ENCODE data around the gene PANK1.

Gene PANK1

DNA sequence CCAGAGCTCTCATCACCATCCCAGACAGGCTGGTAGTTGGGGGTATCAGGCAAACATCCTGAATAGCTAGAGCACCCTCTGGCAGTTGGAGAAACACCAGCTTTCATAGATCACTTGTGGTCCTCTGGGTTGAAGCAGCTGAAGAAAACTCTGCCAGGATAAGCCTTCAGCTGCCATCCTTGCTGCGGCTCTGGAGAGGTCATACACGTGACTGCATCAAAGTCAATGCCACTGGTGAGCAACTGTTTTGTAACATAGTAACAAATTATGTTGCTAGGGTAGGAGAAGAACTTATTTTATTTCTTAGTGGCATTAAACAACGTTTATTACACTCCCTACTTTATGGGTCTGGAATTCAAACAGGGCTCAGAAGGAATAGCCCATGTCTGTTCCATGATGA is 19.2 kb upstream of the PANK1 start:
- TF ChIP-seq, protein P1, sequence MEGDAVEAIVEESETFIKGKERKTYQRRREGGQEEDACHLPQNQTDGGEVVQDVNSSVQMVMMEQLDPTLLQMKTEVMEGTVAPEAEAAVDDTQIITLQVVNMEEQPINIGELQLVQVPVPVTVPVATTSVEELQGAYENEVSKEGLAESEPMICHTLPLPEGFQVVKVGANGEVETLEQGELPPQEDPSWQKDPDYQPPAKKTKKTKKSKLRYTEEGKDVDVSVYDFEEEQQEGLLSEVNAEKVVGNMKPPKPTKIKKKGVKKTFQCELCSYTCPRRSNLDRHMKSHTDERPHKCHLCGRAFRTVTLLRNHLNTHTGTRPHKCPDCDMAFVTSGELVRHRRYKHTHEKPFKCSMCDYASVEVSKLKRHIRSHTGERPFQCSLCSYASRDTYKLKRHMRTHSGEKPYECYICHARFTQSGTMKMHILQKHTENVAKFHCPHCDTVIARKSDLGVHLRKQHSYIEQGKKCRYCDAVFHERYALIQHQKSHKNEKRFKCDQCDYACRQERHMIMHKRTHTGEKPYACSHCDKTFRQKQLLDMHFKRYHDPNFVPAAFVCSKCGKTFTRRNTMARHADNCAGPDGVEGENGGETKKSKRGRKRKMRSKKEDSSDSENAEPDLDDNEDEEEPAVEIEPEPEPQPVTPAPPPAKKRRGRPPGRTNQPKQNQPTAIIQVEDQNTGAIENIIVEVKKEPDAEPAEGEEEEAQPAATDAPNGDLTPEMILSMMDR (IDR thresholded peaks at IDR 0.05; ENCODE audit: low read depth, low read length, poor library complexity, severe bottlenecking): no peak
- TF ChIP-seq EZH2phosphoT487 (IDR thresholded peaks at IDR 0.05; ENCODE audit: borderline replicate concordance, low read length): no peak

DNA sequence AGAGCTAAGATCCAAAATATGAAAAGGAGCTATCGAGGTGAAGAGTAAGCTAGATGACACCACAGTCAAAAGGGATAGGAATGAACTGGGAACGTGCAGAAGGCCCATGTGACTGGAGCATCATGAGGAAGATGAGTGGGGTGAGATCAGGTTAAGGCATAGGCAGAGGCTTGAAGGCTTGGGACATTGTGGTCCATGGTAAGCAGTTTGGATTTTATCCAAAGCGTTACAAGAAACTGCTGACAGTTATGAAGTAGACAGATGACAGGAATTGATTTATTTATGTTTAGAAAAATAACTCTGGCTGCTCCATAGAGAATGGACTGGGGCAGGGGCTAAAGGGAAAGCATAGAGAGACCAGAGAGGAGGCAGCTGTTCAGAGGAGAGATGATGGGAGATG is 18.1 kb upstream of the PANK1 start:
- H3K79me2 ChIP-seq (ENCODE audit: control insufficient read depth, low read length): no peaks in the 10 kb centered on the region
- no peaks in the 10 kb centered on the region for H3K9me2 ChIP-seq (replicated peaks; ENCODE audit: control insufficient read depth, low read length)
- no peaks in the 10 kb centered on the region for H3K36me3 ChIP-seq (ENCODE audit: control insufficient read depth, low read length)
- H3K4me2 ChIP-seq (ENCODE audit: low read length): no peak overlapping the region
- no peaks in the 10 kb centered on the region for H3F3A ChIP-seq (ENCODE audit: control insufficient read depth, insufficient read depth)
- H3K27ac ChIP-seq (ENCODE audit: low read depth, low read length): no peak overlapping the region
- no peaks in the 10 kb centered on the region for H4K20me1 ChIP-seq (ENCODE audit: control insufficient read depth, insufficient read depth, low read depth, low read length)
- H3K9me3 ChIP-seq (ENCODE audit: control insufficient read depth, insufficient read depth, low read length): no peaks in the 10 kb centered on the region
- TF ChIP-seq, protein P1 (IDR thresholded peaks at IDR 0.05; ENCODE audit: low read depth, low read length, poor library complexity, severe bottlenecking): no peak
- no peak for TF ChIP-seq EZH2phosphoT487 (IDR thresholded peaks at IDR 0.05; ENCODE audit: borderline replicate concordance, low read length)
- no peaks in the 10 kb centered on the region for H3K4me1 ChIP-seq (ENCODE audit: control insufficient read depth, low read length)
- H3K4me3 ChIP-seq (ENCODE audit: low read length): no peak overlapping the region
- H3K27me3 ChIP-seq (ENCODE audit: control insufficient read depth, low read length): no peaks in the 10 kb centered on the region

More for the DNA sequence above, 19.2 kb upstream of the PANK1 start:
- Histone ChIP-seq H3K4me3 (ENCODE audit: low read length) (no peak overlapping the region), H3K27ac (ENCODE audit: low read depth, low read length) (no peak overlapping the region), H3K36me3 (ENCODE audit: control insufficient read depth, low read length) (no peaks in the 10 kb centered on the region), H3K9me2 (replicated peaks; ENCODE audit: control insufficient read depth, low read length) (no peaks in the 10 kb centered on the region), H3K79me2 (ENCODE audit: control insufficient read depth, low read length) (no peaks in the 10 kb centered on the region), H3F3A (ENCODE audit: control insufficient read depth, insufficient read depth) (no peaks in the 10 kb centered on the region), H3K4me1 (ENCODE audit: control insufficient read depth, low read length) (no peaks in the 10 kb centered on the region), H3K4me2 (ENCODE audit: low read length) (no peak overlapping the region), H3K27me3 (ENCODE audit: control insufficient read depth, low read length) (no peaks in the 10 kb centered on the region), H4K20me1 (ENCODE audit: control insufficient read depth, insufficient read depth, low read depth, low read length) (no peaks in the 10 kb centered on the region), H3K9me3 (ENCODE audit: control insufficient read depth, insufficient read depth, low read length) (no peaks in the 10 kb centered on the region)

DNA sequence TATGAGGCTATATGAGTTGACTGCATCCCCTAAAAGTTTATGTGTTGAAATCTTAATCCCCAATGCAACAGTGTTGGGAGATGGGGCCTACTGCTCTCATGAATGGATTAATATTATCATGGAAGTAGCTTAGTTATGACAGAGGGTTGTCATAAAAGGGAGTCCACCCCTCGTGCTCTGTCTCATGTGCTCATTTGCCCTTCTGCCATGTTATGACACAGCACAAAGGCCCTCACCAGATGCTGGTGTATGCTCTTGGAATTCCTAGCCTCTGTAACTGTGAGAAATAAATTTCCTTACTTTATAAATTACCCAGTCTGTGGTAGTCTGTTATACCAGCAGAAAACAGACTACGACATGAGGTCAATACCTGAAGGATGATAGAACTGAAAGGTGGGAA is 17.6 kb upstream of the PANK1 start:
- Histone ChIP-seq H3K9me3 (ENCODE audit: control insufficient read depth, insufficient read depth, low read length) (no peaks in the 10 kb centered on the region), H3K9me2 (replicated peaks; ENCODE audit: control insufficient read depth, low read length) (no peaks in the 10 kb centered on the region)

More for the DNA sequence above, 17.6 kb upstream of the PANK1 start:
- H3K27ac ChIP-seq (ENCODE audit: low read depth, low read length): no peak overlapping the region
- no peaks in the 10 kb centered on the region for H3F3A ChIP-seq (ENCODE audit: control insufficient read depth, insufficient read depth)
- H3K4me3 ChIP-seq (ENCODE audit: low read length): no peak overlapping the region
- no peaks in the 10 kb centered on the region for H3K36me3 ChIP-seq (ENCODE audit: control insufficient read depth, low read length)
- no peaks in the 10 kb centered on the region for H3K27me3 ChIP-seq (ENCODE audit: control insufficient read depth, low read length)
- H3K79me2 ChIP-seq (ENCODE audit: control insufficient read depth, low read length): no peaks in the 10 kb centered on the region
- H4K20me1 ChIP-seq (ENCODE audit: control insufficient read depth, insufficient read depth, low read depth, low read length): no peaks in the 10 kb centered on the region
- TF ChIP-seq, protein P1 (IDR thresholded peaks at IDR 0.05; ENCODE audit: low read depth, low read length, poor library complexity, severe bottlenecking): no peak
- TF ChIP-seq EZH2phosphoT487 (IDR thresholded peaks at IDR 0.05; ENCODE audit: borderline replicate concordance, low read length): no peak
- no peaks in the 10 kb centered on the region for H3K4me1 ChIP-seq (ENCODE audit: control insufficient read depth, low read length)
- H3K4me2 ChIP-seq (ENCODE audit: low read length): no peak overlapping the region

Measured in DOHH2 (cell line).